Right lobe of liver (tissue), 6 donors: ENCODE measurements around the gene TENM4. TPM values are rescaled to one million over a fixed set of nuclear protein-coding genes. Genes with fewer than 3 reads are reported as not detected.

Experiments
- ATAC-seq, 4 donors: fragments of 200-7000 bp; cut with Tn5 transposase; one replicate each; pipeline ENCODE4 v1.9.1; 2020; ENCODE audit warnings: mild to moderate bottlenecking in 4 of 4, moderate library complexity in 4 of 4
- DNase-seq, 3 donors: peaks; one replicate each; pipeline ENCODE4 v3.0.0-alpha.2; 2020
- H3K27ac ChIP-seq, 3 donors: fragments of 200-600 bp; one replicate each; pipeline ENCODE4 v1.8.0; 2022
- H3K27me3 ChIP-seq, 2 donors: fragments of 200-600 bp; one replicate each; pipeline ENCODE4 v1.8.0; 2022
- H3K36me3 ChIP-seq, 4 donors: fragments of 200-600 bp; sonication (generic) in 1 of 4; one replicate each; pipeline versions ENCODE4 v1.5.1 to v1.8.0; 2017 to 2022; ENCODE audit warnings: control low read depth in 1 of 4
- H3K4me1 ChIP-seq, 4 donors: fragments of 200-600 bp; sonication (generic) in 1 of 4; one replicate each; pipeline versions ENCODE4 v1.5.1 to v1.8.0; 2017 to 2022; ENCODE audit warnings: control low read depth in 1 of 4
- H3K4me3 ChIP-seq, 3 donors: fragments of 200-600 bp; one replicate each; pipeline ENCODE4 v1.8.0; 2022
- H3K9me3 ChIP-seq, 4 donors: fragments of 200-600 bp; sonication (generic) in 1 of 4; one replicate each; pipeline versions ENCODE4 v1.5.1 to v1.8.0; 2017 to 2022; ENCODE audit warnings: control low read depth in 1 of 4
- CTCF ChIP-seq, 4 donors: fragments of 200-600 bp in 3 of 4; fragments of 450-650 bp in 1 of 4; IDR thresholded peaks; one replicate each; pipeline versions ENCODE4 v1.5.1 to v1.8.0; 2016 to 2022; ENCODE audit warnings: antibody characterized with exemption in 4 of 4, mild to moderate bottlenecking in 2 of 4
- POLR2A ChIP-seq: fragments of 450-650 bp; IDR thresholded peaks from one replicate; pipeline ENCODE4 v1.6.1; 2017; ENCODE audit warnings: antibody characterized with exemption, mild to moderate bottlenecking
- WGBS: methylation state at CpG from one replicate; pipeline ENCODE4 v1.1.6; 2018; ENCODE audit warnings: low coverage, low lambda C conversion rate; ENCODE audit not compliant: insufficient coverage; ENCODE audit errors: missing lambda C conversion rate; 5-methylcytosine and 5-hydroxymethylcytosine counted together
- intact Hi-C, 2 donors: fragments of 100-400 bp; cut with DNase I; formaldehyde crosslinking; loops; one replicate each; pipeline versions ENCODE4 v1.11.2 to v1.14.1; 2022
- total RNA-seq, 6 experiments: library from RNA; depleted of rRNA in 2 of 6; stranded (reverse); fragments of >200 nt in 2 of 6; fragmentation: NEBNext Ultra II Directional in 3 of 6; extraction: Animal tissue kit (Norgen Biotek cat#: 25700) in 3 of 6; gene quantifications; one replicate each; pipeline versions ENCODE4 v1.1.0 to v1.2.4, GENCODE V29; 2016 to 2023
- donor health status: DM: no; HTN: yes; CAD: no.
- donor health status: DM: no; HTN: no; CAD: no.
- donor health status: DM: no; HTN: no; CAD: no.
- donor health status: DM: no; HTN: yes; CAD: no.
- donor health status: DM: no; HTN: yes; CAD: no.

The TENM4 gene
- total RNA-seq, 6 experiments from 2014 or later = 0.04 to 0.58 (median 0.14) TPM; not detected in 2

DNA sequence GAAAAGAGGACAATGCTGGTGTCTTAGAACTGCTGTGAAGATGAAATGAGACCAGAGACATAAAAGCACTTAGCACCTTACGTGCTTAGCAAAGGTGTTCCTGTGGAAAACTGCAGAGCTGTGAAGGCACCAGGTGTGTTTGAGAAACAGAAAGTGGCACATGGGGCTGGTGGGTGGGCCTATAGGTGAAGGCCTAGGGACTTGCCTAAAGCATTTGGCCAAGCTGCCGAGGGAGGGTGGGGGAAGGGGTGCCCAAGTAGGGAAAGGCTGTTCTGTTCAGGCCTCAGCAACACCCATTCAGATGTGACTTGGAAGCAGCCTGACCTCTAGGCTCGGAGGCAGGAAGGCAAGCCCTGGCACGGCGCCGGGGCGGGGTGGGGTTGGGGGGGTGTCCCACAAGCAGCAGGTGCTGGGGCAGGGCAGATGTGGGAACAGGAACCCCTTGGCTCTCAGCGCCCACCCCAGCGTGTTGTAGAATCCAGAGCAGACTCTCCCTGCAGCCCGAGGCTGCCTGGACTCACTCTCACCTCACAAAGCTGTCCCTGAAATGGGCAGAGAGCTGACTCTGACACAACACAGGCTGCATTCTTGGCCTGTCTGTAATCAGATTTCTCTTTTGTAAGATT is 499.5 kb downstream of the TENM4 start:
- H3K4me3 ChIP-seq = no peak overlapping the region
- no peak for ATAC-seq

GRCh38 chr11:78940500-78941225 is 500.2 kb downstream of the TENM4 start:
- 65% methylated on average over 5 of the region's 6 CpGs for WGBS

More for the DNA sequence above, 499.5 kb downstream of the TENM4 start:
- H3K27me3 ChIP-seq = no peaks in the 10 kb centered on the region
- no peak overlapping the region for H3K27ac ChIP-seq
- WGBS = 83% methylated on average over 1 of the region's 10 CpGs
- TF ChIP-seq CTCF (IDR thresholded peaks at IDR 0.05) (no peak), POLR2A (no peak)
- no peaks in the 10 kb centered on the region for H3K4me1 ChIP-seq
- no peak for DNase-seq
- H3K36me3 ChIP-seq = no peaks in the 10 kb centered on the region
- intact Hi-C loops = no loop called here
- H3K9me3 ChIP-seq = no peaks in the 10 kb centered on the region

GRCh38 chr11:78938971-78939370 is 501.9 kb downstream of the TENM4 start:
- intact Hi-C loops = no loop called here
- Histone ChIP-seq H3K27ac (no peak overlapping the region), H3K4me3 (no peak overlapping the region), H3K9me3 (no peaks in the 10 kb centered on the region), H3K4me1 (no peaks in the 10 kb centered on the region), H3K27me3 (no peaks in the 10 kb centered on the region), H3K36me3 (no peaks in the 10 kb centered on the region)
- WGBS = 39% methylated on average over 4 of the region's 7 CpGs
- no peak for DNase-seq
- ATAC-seq = no peak
- TF ChIP-seq POLR2A = no peak
- no peak for TF ChIP-seq CTCF (IDR thresholded peaks at IDR 0.05)

More at GRCh38 chr11:78940500-78941225, 500.2 kb downstream of the TENM4 start:
- no peak for ATAC-seq
- intact Hi-C loops = no loop called here
- Histone ChIP-seq H3K27me3 (no peaks in the 10 kb centered on the region), H3K4me3 (no peak overlapping the region), H3K4me1 (no peaks in the 10 kb centered on the region), H3K36me3 (no peaks in the 10 kb centered on the region), H3K9me3 (no peaks in the 10 kb centered on the region), H3K27ac (no peak overlapping the region)
- TF ChIP-seq POLR2A (no peak), CTCF (IDR thresholded peaks at IDR 0.05) (no peak)
- no peak for DNase-seq

GRCh38 chr11:78938036-78938435 is 502.8 kb downstream of the TENM4 start:
- 81% methylated on average over 1 of the region's 1 CpG for WGBS
- H3K4me1 ChIP-seq = no peaks in the 10 kb centered on the region
- intact Hi-C loops = no loop called here
- DNase-seq = no peak
- no peak for TF ChIP-seq POLR2A
- TF ChIP-seq CTCF (IDR thresholded peaks at IDR 0.05) = no peak
- no peak for ATAC-seq
- H3K36me3 ChIP-seq = no peaks in the 10 kb centered on the region
- no peaks in the 10 kb centered on the region for H3K9me3 ChIP-seq
- H3K4me3 ChIP-seq = no peak overlapping the region
- H3K27ac ChIP-seq = no peak overlapping the region
- H3K27me3 ChIP-seq = no peaks in the 10 kb centered on the region
